OCI-LY3 (cell line): ENCODE results near the gene NRP2.

Experiments
- H2AFZ ChIP-seq: fragments of 200-600, 300-600 bp; shearing (Covaris generic); 2 replicates; pipeline ENCODE4 v1.6.0; 2014; ENCODE audit warnings: antibody characterized with exemption, low read depth, low read length
- H3K27ac ChIP-seq: fragments of 200-600, 300-600 bp; sonication (generic); 2 replicates; pipeline ENCODE4 v1.5.1; 2014; ENCODE audit warnings: mild to moderate bottlenecking, low read length, moderate library complexity, mixed read lengths
- H3K27me3 ChIP-seq: fragments of 200-600, 300-600 bp; sonication (generic); 2 replicates; pipeline ENCODE4 v1.6.1; 2014; ENCODE audit warnings: low read depth, low read length, mixed read lengths
- H3K36me3 ChIP-seq: fragments of 200-600, 300-600 bp; sonication (generic); replicated peaks from 2 replicates; pipeline ENCODE3; 2014; ENCODE audit warnings: low read depth, low read length, mixed read lengths
- H3K4me1 ChIP-seq: fragments of 300-600, 200-600 bp; sonication (generic); 2 replicates; pipeline ENCODE4 v1.6.1; 2014; ENCODE audit warnings: low read length, mixed read lengths
- H3K4me2 ChIP-seq: fragments of 200-600, 300-600 bp; sonication (generic); 2 replicates; pipeline ENCODE4 v1.6.1; 2014; ENCODE audit warnings: low read length, mixed read lengths
- H3K4me3 ChIP-seq: fragments of 300-600, 200-600 bp; sonication (generic); 2 replicates; pipeline ENCODE4 v1.5.1; 2014; ENCODE audit warnings: antibody characterized with exemption, mild to moderate bottlenecking, low read length, moderate library complexity
- H3K79me2 ChIP-seq: fragments of 300-600, 200-600 bp; shearing (Covaris generic); 2 replicates; pipeline ENCODE4 v1.6.1; 2014; ENCODE audit warnings: mild to moderate bottlenecking, low read length, mixed read lengths
- H3K9ac ChIP-seq: fragments of 300-600, 200-600 bp; shearing (Covaris generic); 2 replicates; pipeline ENCODE4 v1.6.0; 2014; ENCODE audit warnings: mild to moderate bottlenecking, low read length, moderate library complexity
- H3K9me3 ChIP-seq: fragments of 200-600, 300-600 bp; shearing (Covaris generic); 2 replicates; pipeline ENCODE4 v1.6.1; 2014; ENCODE audit warnings: low read length, mixed read lengths; ENCODE audit not compliant: insufficient read depth
- H4K20me1 ChIP-seq: fragments of 200-600, 300-600 bp; sonication (generic); 2 replicates; pipeline ENCODE4 v1.6.1; 2016; ENCODE audit warnings: low read length, mixed read lengths; ENCODE audit not compliant: insufficient read depth
- EZH2phosphoT487 ChIP-seq: fragments of 200-600 bp; shearing (Covaris generic); IDR thresholded peaks from 2 replicates; pipeline ENCODE4 v1.6.1; 2018; ENCODE audit warnings: antibody characterized with exemption, mixed run types, low read depth
- TF ChIP-seq, protein P1 (sequence below): fragments of 200-600, 300-600 bp; sonication (generic); IDR thresholded peaks from 2 replicates; pipeline ENCODE4 v1.5.1; 2014; ENCODE audit warnings: antibody characterized with exemption, low read length, low read depth

NRP2 gene

DNA sequence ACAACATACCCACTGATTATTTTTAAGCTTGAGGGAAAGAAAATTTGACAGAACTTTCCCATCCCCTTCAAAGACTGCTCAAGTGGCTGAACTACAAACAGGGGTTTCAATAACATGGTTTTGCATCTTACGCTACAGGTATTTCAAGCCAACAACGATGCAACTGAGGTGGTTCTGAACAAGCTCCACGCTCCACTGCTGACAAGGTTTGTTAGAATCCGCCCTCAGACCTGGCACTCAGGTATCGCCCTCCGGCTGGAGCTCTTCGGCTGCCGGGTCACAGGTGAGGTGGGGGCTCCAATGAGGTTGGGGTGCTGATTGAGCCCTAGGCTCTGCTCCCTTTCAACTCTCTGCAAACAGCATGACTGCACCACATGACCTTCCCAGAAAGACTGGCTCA lies 58.1 kb downstream of the NRP2 start:
- no peaks in the 10 kb centered on the region for H3K4me1 ChIP-seq
- H3K27me3 ChIP-seq, result 0 out of 2 replicates have a peak, but pooled peaks cover 11% of the 10 kb centered on the region
- H4K20me1 ChIP-seq, result no peaks in the 10 kb centered on the region
- no peaks in the 10 kb centered on the region for H3K9me3 ChIP-seq
- H3K27ac ChIP-seq, result no peak overlapping the region
- H3K4me2 ChIP-seq, result no peak overlapping the region
- no peak overlapping the region for H3K9ac ChIP-seq
- no peak for TF ChIP-seq EZH2phosphoT487
- TF ChIP-seq, protein P1, sequence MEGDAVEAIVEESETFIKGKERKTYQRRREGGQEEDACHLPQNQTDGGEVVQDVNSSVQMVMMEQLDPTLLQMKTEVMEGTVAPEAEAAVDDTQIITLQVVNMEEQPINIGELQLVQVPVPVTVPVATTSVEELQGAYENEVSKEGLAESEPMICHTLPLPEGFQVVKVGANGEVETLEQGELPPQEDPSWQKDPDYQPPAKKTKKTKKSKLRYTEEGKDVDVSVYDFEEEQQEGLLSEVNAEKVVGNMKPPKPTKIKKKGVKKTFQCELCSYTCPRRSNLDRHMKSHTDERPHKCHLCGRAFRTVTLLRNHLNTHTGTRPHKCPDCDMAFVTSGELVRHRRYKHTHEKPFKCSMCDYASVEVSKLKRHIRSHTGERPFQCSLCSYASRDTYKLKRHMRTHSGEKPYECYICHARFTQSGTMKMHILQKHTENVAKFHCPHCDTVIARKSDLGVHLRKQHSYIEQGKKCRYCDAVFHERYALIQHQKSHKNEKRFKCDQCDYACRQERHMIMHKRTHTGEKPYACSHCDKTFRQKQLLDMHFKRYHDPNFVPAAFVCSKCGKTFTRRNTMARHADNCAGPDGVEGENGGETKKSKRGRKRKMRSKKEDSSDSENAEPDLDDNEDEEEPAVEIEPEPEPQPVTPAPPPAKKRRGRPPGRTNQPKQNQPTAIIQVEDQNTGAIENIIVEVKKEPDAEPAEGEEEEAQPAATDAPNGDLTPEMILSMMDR, result no peak
- no peaks in the 10 kb centered on the region for H3K79me2 ChIP-seq
- no peak overlapping the region for H3K4me3 ChIP-seq
- no peak overlapping the region for H2AFZ ChIP-seq
- H3K36me3 ChIP-seq, result no peaks in the 10 kb centered on the region

DNA sequence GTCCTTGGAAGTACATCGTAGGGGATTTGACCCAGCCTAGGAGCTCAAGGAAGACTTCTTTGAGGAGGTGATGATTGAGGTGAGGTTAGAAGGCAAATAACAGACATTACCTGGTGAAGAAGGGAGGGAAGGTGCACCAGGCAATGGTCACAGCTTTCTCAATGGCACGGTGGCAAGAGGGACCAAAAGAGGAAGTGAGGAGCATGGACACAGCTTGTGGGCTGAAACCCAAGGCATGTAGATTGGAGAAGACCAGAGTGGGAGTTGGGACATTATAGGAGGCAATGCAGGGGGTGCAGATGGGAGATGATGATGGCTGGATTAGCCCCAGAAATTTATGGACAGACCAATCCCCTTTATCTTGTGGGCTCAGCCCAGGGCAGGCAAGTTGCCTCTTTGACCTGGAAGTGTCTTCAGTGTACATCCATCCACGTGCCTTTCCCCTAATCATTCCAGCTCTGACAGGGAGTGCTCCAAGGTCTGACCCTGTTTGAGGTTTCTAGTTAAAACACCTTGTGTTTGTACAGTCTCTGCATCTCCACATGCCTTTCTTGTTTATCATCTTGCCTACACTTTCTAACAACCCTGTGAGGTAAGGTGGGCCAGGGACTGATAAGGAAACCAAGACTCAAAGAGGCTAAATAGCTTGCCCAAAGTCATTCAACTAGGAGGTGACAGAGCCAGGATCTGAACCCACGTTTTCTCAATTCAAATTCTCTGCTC lies 59.1 kb downstream of the NRP2 start:
- H2AFZ ChIP-seq, result no peak overlapping the region
- H3K4me1 ChIP-seq, result no peaks in the 10 kb centered on the region
- H3K27me3 ChIP-seq, result 0 out of 2 replicates have a peak, but pooled peaks cover 11% of the 10 kb centered on the region
- no peak overlapping the region for H3K9ac ChIP-seq
- no peaks in the 10 kb centered on the region for H4K20me1 ChIP-seq
- no peaks in the 10 kb centered on the region for H3K36me3 ChIP-seq
- no peak for TF ChIP-seq EZH2phosphoT487
- TF ChIP-seq, protein P1, result no peak
- no peak overlapping the region for H3K27ac ChIP-seq
- H3K79me2 ChIP-seq, result no peaks in the 10 kb centered on the region
- no peaks in the 10 kb centered on the region for H3K9me3 ChIP-seq
- no peak overlapping the region for H3K4me3 ChIP-seq
- H3K4me2 ChIP-seq, result no peak overlapping the region

GRCh38 chr2:205743137-205743536 lies 60.8 kb downstream of the NRP2 start:
- Histone ChIP-seq H3K9me3 (no peaks in the 10 kb centered on the region), H3K4me2 (no peak overlapping the region), H3K79me2 (no peaks in the 10 kb centered on the region), H3K4me1 (no peaks in the 10 kb centered on the region), H2AFZ (no peak overlapping the region), H3K4me3 (no peak overlapping the region), H3K27me3 (0 out of 2 replicates have a peak, but pooled peaks cover 11% of the 10 kb centered on the region), H4K20me1 (no peaks in the 10 kb centered on the region), H3K9ac (no peak overlapping the region), H3K27ac (no peak overlapping the region), H3K36me3 (no peaks in the 10 kb centered on the region)
- no peak for TF ChIP-seq EZH2phosphoT487
- TF ChIP-seq, protein P1, result no peak

GRCh38 chr2:205744074-205744591 lies 61.8 kb downstream of the NRP2 start:
- no peaks in the 10 kb centered on the region for H4K20me1 ChIP-seq
- H3K9ac ChIP-seq, result no peak overlapping the region
- no peaks in the 10 kb centered on the region for H3K36me3 ChIP-seq
- no peak overlapping the region for H2AFZ ChIP-seq
- 0 out of 2 replicates have a peak, but pooled peaks cover 11% of the 10 kb centered on the region for H3K27me3 ChIP-seq
- no peak overlapping the region for H3K4me2 ChIP-seq
- no peaks in the 10 kb centered on the region for H3K9me3 ChIP-seq
- H3K27ac ChIP-seq, result no peak overlapping the region
- no peak overlapping the region for H3K4me3 ChIP-seq
- no peaks in the 10 kb centered on the region for H3K79me2 ChIP-seq
- no peak for TF ChIP-seq EZH2phosphoT487
- TF ChIP-seq, protein P1, result no peak
- H3K4me1 ChIP-seq, result no peaks in the 10 kb centered on the region
